HL-60 (cell line): ENCODE measurements around the gene ACSL6.

ENCODE experiments used
- DNase-seq, 2 experiments: peaks; one replicate each; pipeline ENCODE4 v3.0.0-alpha.2; 2010 to 2020; ENCODE audit warnings: low read depth in 1 of 2, low spot score in 1 of 2
- H3K27ac ChIP-seq: fragments of 250-450 bp; sonication (Bioruptor Pico); replicated peaks from 2 replicates; pipeline ENCODE4 v1.5.1; 2020; ENCODE audit warnings: mild to moderate bottlenecking, moderate library complexity
- H3K27me3 ChIP-seq: fragments of 250-450 bp; sonication (Bioruptor Pico); 2 replicates; pipeline ENCODE4 v1.5.1; 2021; ENCODE audit warnings: mild to moderate bottlenecking, moderate library complexity; ENCODE audit not compliant: insufficient read depth, poor library complexity, severe bottlenecking
- H3K4me3 ChIP-seq: replicated peaks from 2 replicates; pipeline ENCODE4 v1.5.1; 2011; ENCODE audit warnings: mild to moderate bottlenecking, control low read depth, low read length; ENCODE audit not compliant: insufficient read depth
- CTCF ChIP-seq: IDR thresholded peaks from one replicate; pipeline ENCODE4 v1.5.1; 2011; ENCODE audit warnings: low read length, control low read depth, inconsistent platforms; ENCODE audit not compliant: insufficient read depth
- GABPA ChIP-seq: IDR thresholded peaks from 2 replicates; pipeline ENCODE4 v1.6.1; 2012; ENCODE audit warnings: low read depth
- POLR2AphosphoS5 ChIP-seq: IDR thresholded peaks from 2 replicates; pipeline ENCODE4 v1.6.1; 2012; ENCODE audit warnings: low read depth
- REST ChIP-seq: IDR thresholded peaks from 2 replicates; pipeline ENCODE4 v1.6.1; 2012; ENCODE audit warnings: low read depth; ENCODE audit not compliant: insufficient replicate concordance
- SPI1 ChIP-seq: IDR thresholded peaks from 2 replicates; pipeline ENCODE4 v1.6.1; 2012; ENCODE audit warnings: low read depth, mild to moderate bottlenecking, borderline replicate concordance

ACSL6 gene

GRCh38 chr5:132059043-132059695 lies 47.7 kb upstream of the ACSL6 start:
- no peak for DNase-seq
- Histone ChIP-seq H3K27me3 (no peaks in the 10 kb centered on the region), H3K27ac (no peak overlapping the region), H3K4me3 (no peak overlapping the region)
- TF ChIP-seq POLR2AphosphoS5, result no peak
- no peak for TF ChIP-seq REST
- TF ChIP-seq SPI1, result no peak
- no peak for TF ChIP-seq CTCF
- no peak for TF ChIP-seq GABPA

GRCh38 chr5:132058646-132059042 lies 47.2 kb upstream of the ACSL6 start:
- Histone ChIP-seq H3K4me3 (no peak overlapping the region), H3K27ac (no peak overlapping the region), H3K27me3 (no peaks in the 10 kb centered on the region)
- TF ChIP-seq GABPA, result no peak
- no peak for TF ChIP-seq REST
- no peak for TF ChIP-seq CTCF
- TF ChIP-seq SPI1, result no peak
- TF ChIP-seq POLR2AphosphoS5, result no peak
- DNase-seq, result no peak

GRCh38 chr5:132057498-132058255 lies 46.2 kb upstream of the ACSL6 start:
- no peak for DNase-seq
- no peak overlapping the region for H3K27ac ChIP-seq
- TF ChIP-seq POLR2AphosphoS5 (no peak), GABPA (no peak), REST (no peak), SPI1 (no peak), CTCF (no peak)
- no peak overlapping the region for H3K4me3 ChIP-seq
- H3K27me3 ChIP-seq, result no peaks in the 10 kb centered on the region
